T47D (cell line): ENCODE data around the gene IKZF1.
A peak's percentile ranks its signal among the peaks of the same experiment; 100 is the strongest.

Source experiments
- DNase-seq, 2 experiments: peaks; one replicate each; pipeline versions ENCODE4 v3.0.0 to v3.0.0-alpha.2; 2011 to 2012; ENCODE audit warnings: low read depth in 1 of 2, low spot score in 1 of 2
- JUND ChIP-seq: IDR thresholded peaks from 2 replicates; pipeline ENCODE4 v1.6.1; 2012; ENCODE audit warnings: low read depth
- in situ Hi-C: cut with HindIII; loops from 2 replicates; pipeline ENCODE4 v1.10.0; 2016; ENCODE audit warnings: low sequenced_read_pairs, low pct_unique_long_range_greater_than_20kb

The IKZF1 gene

GRCh38 chr7:50431722-50432305 lies 127.3 kb downstream of the IKZF1 start:
- no peak for TF ChIP-seq JUND
- DNase-seq = no peak
- in situ Hi-C loops = no loop called here

GRCh38 chr7:50436133-50436806 lies 131.8 kb downstream of the IKZF1 start:
- no peak for DNase-seq
- in situ Hi-C loops = no loop called here
- no peak for TF ChIP-seq JUND

DNA sequence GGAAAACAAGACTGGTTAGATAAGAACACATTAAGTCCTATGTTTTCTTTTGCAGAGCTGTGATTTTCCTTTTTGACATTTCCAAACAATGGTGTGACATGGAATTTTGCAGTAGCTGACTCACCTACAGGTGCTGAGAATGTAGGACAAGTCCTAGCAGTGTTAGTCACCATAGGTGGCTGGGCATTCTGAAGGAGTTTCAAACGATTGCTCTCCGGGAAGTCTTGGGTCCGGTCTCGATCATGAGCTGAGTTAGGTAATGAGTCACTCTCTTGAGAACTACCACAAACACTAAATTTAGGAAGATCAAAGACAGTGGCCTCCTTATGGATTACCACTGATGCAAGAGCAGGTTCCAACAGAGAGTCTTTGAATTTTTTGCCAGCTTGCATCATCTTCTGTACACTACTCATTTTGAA lies 142.0 kb downstream of the IKZF1 start:
- in situ Hi-C loops = no loop called here
- no peak for DNase-seq

GRCh38 chr7:50448823-50449222 lies 144.3 kb downstream of the IKZF1 start:
- DNase-seq = no peak
- in situ Hi-C loops = no loop called here
- TF ChIP-seq JUND = no peak

More for the DNA sequence above, 142.0 kb downstream of the IKZF1 start:
- no peak for TF ChIP-seq JUND

DNA sequence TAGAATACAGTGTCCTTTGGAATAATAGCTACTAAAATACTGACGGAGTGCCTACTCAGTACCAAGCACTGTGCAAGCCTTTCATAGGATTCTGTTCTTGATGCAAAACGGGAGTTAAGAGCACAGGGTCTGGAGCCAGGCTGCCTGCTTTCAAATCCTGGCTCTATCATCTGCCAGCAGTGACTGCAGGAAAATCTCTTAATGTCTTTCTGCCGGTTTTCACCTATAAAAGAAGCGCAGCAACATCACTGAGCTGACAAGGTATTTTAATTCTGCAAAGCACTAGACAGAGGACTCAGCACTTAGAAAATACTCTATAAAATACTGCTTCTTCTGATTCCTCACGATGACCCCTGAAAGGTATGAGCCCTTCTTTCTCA lies 145.0 kb downstream of the IKZF1 start:
- DNase-seq = no peak
- in situ Hi-C loops = no loop called here
- no peak for TF ChIP-seq JUND

DNA sequence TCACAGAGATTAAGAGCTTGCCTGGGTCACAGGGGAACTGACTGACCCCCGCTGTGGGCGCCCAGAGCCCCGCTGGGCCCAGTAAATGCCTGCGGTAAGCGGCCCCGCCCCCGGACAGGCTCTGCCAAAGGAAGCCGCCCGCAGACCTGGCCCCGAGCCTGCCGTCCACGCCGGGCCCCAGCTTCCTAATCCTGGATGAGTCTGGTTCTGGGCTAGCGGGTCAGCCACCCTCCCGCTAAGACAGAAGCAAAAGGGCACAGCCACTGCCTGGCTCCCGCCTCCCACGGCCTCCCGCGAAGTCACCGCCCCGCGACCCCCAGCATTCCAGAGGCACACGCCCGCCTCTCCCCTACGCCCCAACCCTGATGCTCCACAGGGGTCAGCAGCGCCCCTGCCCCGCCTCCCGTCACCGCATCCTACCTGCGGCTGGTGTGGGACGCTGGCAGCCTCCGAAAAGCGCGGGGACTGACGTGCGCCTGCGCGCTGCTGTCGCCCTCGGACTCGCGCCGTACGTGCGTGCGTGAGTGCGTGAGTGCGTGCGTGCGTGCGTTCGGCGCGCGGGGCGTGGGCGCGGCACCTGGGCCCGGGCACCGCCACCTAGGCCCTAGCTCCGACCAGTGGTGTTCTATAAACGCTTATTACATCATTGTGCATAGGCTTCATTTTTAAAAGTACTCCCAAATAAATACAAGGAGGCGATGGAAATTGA lies 145.5 kb downstream of the IKZF1 start, which contains the start of gene FIGNL1:
FIGNL1 (minus strand) TSS at position 470 of the 709 bp plus-strand sequence. CDS start 3,063 bp downstream, outside the sequence.
- peak; percentile 93 to 94 for DNase-seq
- in situ Hi-C loops = no loop called here
- no peak for TF ChIP-seq JUND

- TF ChIP-seq JUND = no peak
- DNase-seq = peak in 1 of 2 experiments; percentile 34
- in situ Hi-C loops = no loop called here
These were observed 146.1 kb downstream of the IKZF1 start for GRCh38 chr7:50450590-50451032.
